ENCODE data around the gene TTPAL.
A peak's percentile ranks its signal among the peaks of the same experiment; 100 is the strongest.

The TTPAL gene

GRCh38 chr20:44532259-44532980, 56.7 kb downstream of the TTPAL start:
- no peak for TF ChIP-seq CTCF (conservative IDR thresholded peaks at IDR 0.05)
- H3K27ac ChIP-seq, result peak overlapping the region; percentile 68

DNA sequence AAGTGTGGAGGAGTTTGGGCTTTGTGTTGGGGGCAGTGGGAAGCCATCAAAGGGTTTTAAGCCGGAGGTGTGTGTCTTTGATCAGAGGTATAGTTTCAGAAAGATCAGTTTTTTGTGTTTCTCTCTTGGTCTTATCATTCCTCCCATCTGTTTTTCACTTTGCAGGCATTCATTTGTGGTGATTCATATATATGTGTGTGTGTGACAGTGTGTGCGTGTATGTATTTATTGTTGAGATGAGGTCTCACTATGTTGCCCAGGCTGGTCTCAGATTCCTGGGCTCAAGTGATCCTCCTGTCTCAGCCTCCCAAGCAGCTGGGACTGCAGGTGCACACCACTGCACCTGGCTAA, 57.3 kb downstream of the TTPAL start:
- H3K27ac ChIP-seq, result peak overlapping the region; percentile 68
- no peak for TF ChIP-seq CTCF (conservative IDR thresholded peaks at IDR 0.05)

DNA sequence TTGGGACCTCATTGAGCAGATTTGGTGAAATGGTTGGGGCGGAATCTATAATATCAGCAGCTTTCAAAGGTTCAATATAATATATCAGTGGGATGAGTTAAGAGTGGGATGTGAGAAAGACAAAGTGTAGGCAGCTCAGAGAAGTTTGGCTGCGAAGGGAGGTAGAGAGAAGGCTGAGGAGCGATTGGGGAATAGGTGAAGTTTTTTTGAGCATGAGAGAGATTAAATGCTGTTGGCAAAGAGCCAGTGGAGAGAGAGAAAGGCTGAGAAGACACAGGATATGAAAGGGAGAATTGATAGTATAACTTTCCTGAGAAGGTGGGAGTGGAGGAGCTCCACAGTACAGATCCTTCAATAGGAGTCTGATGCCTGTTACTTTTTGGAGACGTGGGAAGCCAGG, 58.3 kb downstream of the TTPAL start:
- H3K27ac ChIP-seq, result no peak overlapping the region

GRCh38 chr20:44536175-44536574, 60.5 kb downstream of the TTPAL start:
- H3K27ac ChIP-seq, result no peak overlapping the region
- no peak for TF ChIP-seq CTCF (conservative IDR thresholded peaks at IDR 0.05)

More for the DNA sequence above, 58.3 kb downstream of the TTPAL start:
- TF ChIP-seq CTCF (conservative IDR thresholded peaks at IDR 0.05), result no peak

DNA sequence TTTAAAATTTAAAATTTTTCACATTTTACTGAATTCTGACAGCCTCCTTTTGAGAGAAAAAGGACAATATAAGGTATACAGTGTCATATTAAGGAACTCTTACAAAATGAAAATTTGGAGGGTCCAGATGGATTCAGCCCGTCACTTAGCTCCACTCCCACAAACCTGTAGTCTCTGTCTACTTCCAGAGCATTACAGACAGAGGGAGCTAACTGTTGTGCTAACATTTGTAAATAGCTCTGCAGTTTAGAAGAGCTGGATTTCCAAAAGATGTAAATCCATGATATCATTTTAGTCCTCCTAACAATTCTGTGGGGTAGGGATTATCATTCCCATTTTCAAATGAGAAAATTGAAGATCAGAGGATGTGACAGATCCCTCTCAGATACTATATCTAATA, 62.3 kb downstream of the TTPAL start:
- peak; percentile 37; the same call in 1 of the 2 replicates for TF ChIP-seq CTCF (conservative IDR thresholded peaks at IDR 0.05)
- no peak overlapping the region for H3K27ac ChIP-seq

DNA sequence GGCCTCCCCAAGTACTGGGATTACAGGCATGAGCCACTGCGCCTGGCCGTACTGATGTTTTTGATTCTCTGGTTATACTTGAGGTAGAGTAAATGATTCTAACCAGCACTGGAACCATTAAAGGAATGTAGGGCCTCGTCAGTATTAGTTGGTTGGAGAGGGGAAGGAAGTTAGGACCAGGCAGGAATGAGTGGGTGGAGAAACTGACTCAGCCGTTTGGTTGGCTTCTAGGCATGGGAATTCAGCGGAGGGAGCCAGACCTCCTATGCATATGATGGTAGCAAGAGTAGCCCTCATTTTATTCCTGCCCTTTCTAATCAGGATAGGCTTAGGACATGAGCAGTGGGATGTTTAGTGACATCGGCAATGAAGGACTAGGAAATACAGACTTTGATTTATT, 65.2 kb downstream of the TTPAL start:
- no peak for TF ChIP-seq CTCF (conservative IDR thresholded peaks at IDR 0.05)
- no peak overlapping the region for H3K27ac ChIP-seq

- TF ChIP-seq CTCF (conservative IDR thresholded peaks at IDR 0.05), result no peak
- no peak overlapping the region for H3K27ac ChIP-seq
Measured at GRCh38 chr20:44541992-44542391, 66.3 kb downstream of the TTPAL start.
